HepG2 (cell line): ENCODE results near the gene PMFBP1. TPM values are rescaled to one million over a fixed set of nuclear protein-coding genes. Genes with fewer than 3 reads are reported as not detected.

Experiments used
- ATAC-seq: fragments of 200-7000 bp; cut with Tn5 transposase; 3 replicates; pipeline ENCODE4 v1.9.1; 2020; ENCODE audit warnings: mild to moderate bottlenecking, moderate library complexity
- BruUV-seq: library from RNA; stranded (reverse); fragments of 400-500 nt; replicated peaks from 2 replicates; lab custom pipeline; 2021; lab: Mats Ljungman, UMichigan
- CTCF ChIA-PET: fragments of 300-600 bp; formaldehyde crosslinking; extraction: SDS; loops from one replicate; lab custom pipeline; 2021; ENCODE audit warnings: low total read pairs, inconsistent platforms, low intra/inter-chr PET ratio; lab: Yijun Ruan, JAX
- POLR2A ChIA-PET: fragments of 350-600 bp; sonication (Branson Sonifier 250); formaldehyde crosslinking; loops from one replicate; lab custom pipeline; 2020; ENCODE audit warnings: antibody characterized with exemption, inconsistent platforms; lab: Yijun Ruan, JAX
- DNase-seq: peaks from one replicate; pipeline ENCODE4 v3.0.0-alpha.2; 2015; ENCODE audit warnings: low spot score
- FAIRE-seq: peaks from 3 replicates; lab custom pipeline; 2011; peaks lifted over from hg19 to GRCh38; lab: Jason Lieb, UNC
- H2AFZ ChIP-seq: one replicate; pipeline ENCODE4 v1.6.1; 2011; ENCODE audit warnings: low read length, inconsistent platforms
- H3K27ac ChIP-seq: fragments of 300-600 bp; 3 replicates; pipeline ENCODE4 v1.8.0; 2011; ENCODE audit warnings: mixed run types, mild to moderate bottlenecking, mixed read lengths, low read length, inconsistent platforms; ENCODE audit not compliant: insufficient read depth; ENCODE audit errors: extremely low read length
- H3K27me3 ChIP-seq, 2 experiments: fragments of 200-600 bp in 1 of 2; 2 replicates in 1 of 2; 3 replicates in 1 of 2; pipeline versions ENCODE4 v1.6.0 to v1.8.0; 2011; ENCODE audit warnings: low read length in 2 of 2, mild to moderate bottlenecking in 2 of 2, moderate library complexity in 2 of 2, inconsistent platforms in 1 of 2; ENCODE audit not compliant: insufficient read depth in 2 of 2, control insufficient read depth in 1 of 2
- H3K36me3 ChIP-seq, 2 experiments: fragments of 200-600 bp in 1 of 2; replicated peaks in 1 of 2; 2 replicates in 1 of 2; 3 replicates in 1 of 2; pipeline versions ENCODE4 v1.5.1 to v1.8.0; 2011; ENCODE audit warnings: low read length in 2 of 2, inconsistent platforms in 1 of 2; ENCODE audit not compliant: insufficient read depth in 2 of 2, control insufficient read depth in 1 of 2
- H3K4me1 ChIP-seq: 2 replicates; pipeline ENCODE4 v1.5.1; 2012; ENCODE audit warnings: low read length, inconsistent platforms; ENCODE audit not compliant: insufficient read depth
- H3K4me2 ChIP-seq: 2 replicates; pipeline ENCODE4 v1.6.0; 2011; ENCODE audit warnings: low read depth, low read length, inconsistent platforms
- H3K4me3 ChIP-seq, 3 experiments: fragments of 200-600 bp in 1 of 3; sonication (generic), shearing (Covaris generic) in 1 of 3; replicated peaks in 1 of 3; 2 replicates each; pipeline ENCODE4 v1.5.1; 2011 to 2016; ENCODE audit warnings: low read length in 3 of 3, inconsistent platforms in 2 of 3, low read depth in 2 of 3, mild to moderate bottlenecking in 2 of 3, control low read depth in 1 of 3, mixed read lengths in 1 of 3; ENCODE audit not compliant: insufficient read depth in 1 of 3
- H3K79me2 ChIP-seq: one replicate; pipeline ENCODE4 v1.6.1; 2011; ENCODE audit warnings: low read length, inconsistent platforms; ENCODE audit not compliant: insufficient read depth
- H3K9ac ChIP-seq: 2 replicates; pipeline ENCODE4 v1.6.0; 2011; ENCODE audit warnings: mild to moderate bottlenecking, low read depth, low read length, inconsistent platforms; ENCODE audit not compliant: insufficient read depth
- H3K9me3 ChIP-seq: 2 replicates; pipeline ENCODE4 v1.5.1; 2012; ENCODE audit warnings: mild to moderate bottlenecking, low read length
- H4K20me1 ChIP-seq: 2 replicates; pipeline ENCODE4 v1.6.0; 2011; ENCODE audit warnings: inconsistent platforms, mild to moderate bottlenecking, low read length, moderate library complexity; ENCODE audit not compliant: insufficient read depth
- BHLHE40 ChIP-seq: IDR thresholded peaks from 2 replicates; pipeline ENCODE4 v1.6.1; 2011; ENCODE audit warnings: low read length, improper control_type of control experiment
- FOSL2 ChIP-seq: sonication (generic); formaldehyde crosslinking; IDR thresholded peaks from 2 replicates; pipeline ENCODE4 v1.4.0; 2020; ENCODE audit warnings: missing genetic modification reagents
- FOXC1 ChIP-seq: sonication (generic); formaldehyde crosslinking; IDR thresholded peaks from 2 replicates; pipeline ENCODE4 v1.8.0; 2022; ENCODE audit warnings: mild to moderate bottlenecking, missing genetic modification reagents, borderline replicate concordance
- GLI4 ChIP-seq: sonication (generic); formaldehyde crosslinking; IDR thresholded peaks from 2 replicates; pipeline ENCODE4 v1.5.1; 2020; ENCODE audit warnings: missing genetic modification reagents, mild to moderate bottlenecking, moderate library complexity, borderline replicate concordance
- HNRNPLL ChIP-seq: fragments of 200-400 bp; formaldehyde crosslinking; IDR thresholded peaks from 2 replicates; pipeline ENCODE4 v1.6.1; 2017; ENCODE audit warnings: mild to moderate bottlenecking, low read depth, low read length; ENCODE audit not compliant: poor library complexity, severe bottlenecking
- JARID2 ChIP-seq: sonication (generic); formaldehyde crosslinking; IDR thresholded peaks from 2 replicates; pipeline ENCODE4 v1.8.1; 2023; ENCODE audit warnings: missing genetic modification reagents, inconsistent platforms; ENCODE audit not compliant: insufficient replicate concordance
- NRL ChIP-seq: sonication (generic); formaldehyde crosslinking; IDR thresholded peaks from 2 replicates; pipeline ENCODE4 v1.5.0; 2020; ENCODE audit warnings: missing genetic modification reagents, mild to moderate bottlenecking, moderate library complexity, borderline replicate concordance
- PRDM10 ChIP-seq: sonication (generic); formaldehyde crosslinking; IDR thresholded peaks from 2 replicates; pipeline ENCODE4 v1.4.0; 2020; ENCODE audit warnings: low read depth, missing genetic modification reagents
- XBP1 ChIP-seq: sonication (generic); formaldehyde crosslinking; IDR thresholded peaks from 2 replicates; pipeline ENCODE4 v1.5.0; 2020; ENCODE audit warnings: missing genetic modification reagents
- ZMYM4 ChIP-seq: sonication (generic); formaldehyde crosslinking; IDR thresholded peaks from 2 replicates; pipeline ENCODE4 v1.8.1; 2023; ENCODE audit warnings: mild to moderate bottlenecking, missing genetic modification reagents
- ZNF546 ChIP-seq: sonication (generic); formaldehyde crosslinking; conservative IDR thresholded peaks from 2 replicates; pipeline ENCODE4 v1.8.1; 2023; ENCODE audit warnings: mild to moderate bottlenecking, missing genetic modification reagents
- WGBS: methylation state at CpG from one replicate; pipeline ENCODE4 v1.1.6; 2017; ENCODE audit warnings: low lambda C conversion rate; 5-methylcytosine and 5-hydroxymethylcytosine counted together
- in situ Hi-C: cut with HindIII; loops from 2 replicates; pipeline ENCODE4 v1.10.0; 2017; ENCODE audit warnings: low pct_unique_long_range_greater_than_20kb; ENCODE audit not compliant: extremely low pct_ligation_motif_present
- intact Hi-C: fragments of 100-400 bp; cut with micrococcal nuclease; formaldehyde crosslinking; loops from one replicate; pipeline ENCODE4 v1.10.0; 2022; ENCODE audit not compliant: unreplicated experiment
- polyA plus RNA-seq, 8 experiments: library from polyadenylated mRNA; depleted of rRNA in 3 of 8; stranded (reverse) in 7 of 8; unstranded in 1 of 8; fragments of >200 nt; fragmentation: Illumina TruSeq in 4 of 8; extraction: Trizol in 4 of 8; gene quantifications; 2 replicates each; pipeline versions ENCODE4 v1.2.1 to v1.2.3, GENCODE V29; 2011 to 2016; ENCODE audit warnings: low read depth in 4 of 8, missing spikeins in 1 of 8, mixed read lengths in 1 of 8; ENCODE audit not compliant: insufficient read depth in 1 of 8
- total RNA-seq, 5 experiments: library from RNA; depleted of rRNA; stranded (reverse); fragments of >200 nt; fragmentation: Illumina TruSeq; extraction: Trizol; gene quantifications; 2 replicates each; pipeline ENCODE4 v1.2.3, GENCODE V29; 2016; ENCODE audit warnings: low read depth in 1 of 5
- TF ChIP-seq, protein P1 (sequence below): sonication (generic); formaldehyde crosslinking; IDR thresholded peaks from 2 replicates; pipeline ENCODE4 v1.4.0; 2020; ENCODE audit warnings: mild to moderate bottlenecking, missing genetic modification reagents, borderline replicate concordance
- TF ChIP-seq, protein P2 (sequence below): sonication (generic); formaldehyde crosslinking; IDR thresholded peaks from 2 replicates; pipeline ENCODE4 v1.4.0; 2020; ENCODE audit warnings: missing genetic modification reagents, borderline replicate concordance

The PMFBP1 gene
- total and polyA plus RNA-seq, 2 of the 13 experiments (the other 11 are each of a cell fraction or from before 2014, with no cell fraction given) = 1.9 to 3.8 TPM

DNA sequence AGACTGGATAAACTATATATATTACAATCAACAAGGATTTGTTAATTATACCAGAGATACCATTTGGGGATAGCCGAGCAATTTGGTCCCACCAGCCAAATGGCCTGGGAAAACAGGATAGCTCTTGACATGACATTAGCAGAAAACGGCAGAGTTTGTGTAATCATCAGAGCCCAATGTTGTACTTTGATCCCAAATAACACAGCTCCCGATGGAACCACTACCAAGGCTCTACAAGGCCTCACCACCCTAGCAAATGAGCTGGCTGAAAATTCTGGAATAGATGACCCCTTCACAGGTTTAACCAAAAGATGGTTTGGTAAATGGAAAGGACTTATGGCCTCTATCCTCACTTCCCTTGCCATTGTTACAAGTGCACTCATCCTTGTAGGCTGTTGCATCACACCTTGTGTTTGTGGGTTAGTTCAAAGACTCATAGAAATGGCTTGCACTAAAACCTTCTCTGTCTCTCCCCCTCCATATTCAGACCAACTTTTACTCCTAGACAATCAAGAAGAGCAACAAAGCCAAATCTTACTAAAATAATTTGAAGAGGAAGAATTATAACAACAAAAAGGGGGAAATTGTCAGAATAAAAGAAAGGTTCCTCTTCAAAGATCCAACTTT lies 88.1 kb downstream of the PMFBP1 start:
- ChIA-PET CTCF (no interaction called here), POLR2A (interaction anchor here (0.8 to 2.0 kb wide), 9 partner anchors 8 to 189 kb away, joined by 3 to 45 read pairs (median 7); partner anchors contain the start of genes DHX38, HP, HPR and IST1)
- intact Hi-C loops (no loop called here), in situ Hi-C loops (no loop called here)
- Histone ChIP-seq H3K4me1 (peaks cover 37% of the 10 kb centered on the region), H3K27ac (peak overlapping the region; percentile 52), H3K36me3 (peaks cover 9 to 39% of the 10 kb centered on the region in 2 experiments), H3K4me3 (no peak overlapping the region), H3K27me3 (no peaks in the 10 kb centered on the region), H3K4me2 (peak overlapping the region; percentile 19), H4K20me1 (no peaks in the 10 kb centered on the region), H3K79me2 (no peaks in the 10 kb centered on the region), H3K9me3 (peaks cover 11% of the 10 kb centered on the region), H2AFZ (no peak overlapping the region), H3K9ac (no peak overlapping the region)
- 13% methylated on average over 3 of the region's 3 CpGs for WGBS
- BruUV-seq = no TSS peak
- ATAC-seq (peak; percentile 81), DNase-seq (peak; percentile 75), FAIRE-seq (peak; percentile 86)
- no peak for TF ChIP-seq NRL
- no peak for TF ChIP-seq BHLHE40
- TF ChIP-seq ZMYM4 (CRISPR knock-in tag) = peak; percentile 79
- TF ChIP-seq, protein P1, sequence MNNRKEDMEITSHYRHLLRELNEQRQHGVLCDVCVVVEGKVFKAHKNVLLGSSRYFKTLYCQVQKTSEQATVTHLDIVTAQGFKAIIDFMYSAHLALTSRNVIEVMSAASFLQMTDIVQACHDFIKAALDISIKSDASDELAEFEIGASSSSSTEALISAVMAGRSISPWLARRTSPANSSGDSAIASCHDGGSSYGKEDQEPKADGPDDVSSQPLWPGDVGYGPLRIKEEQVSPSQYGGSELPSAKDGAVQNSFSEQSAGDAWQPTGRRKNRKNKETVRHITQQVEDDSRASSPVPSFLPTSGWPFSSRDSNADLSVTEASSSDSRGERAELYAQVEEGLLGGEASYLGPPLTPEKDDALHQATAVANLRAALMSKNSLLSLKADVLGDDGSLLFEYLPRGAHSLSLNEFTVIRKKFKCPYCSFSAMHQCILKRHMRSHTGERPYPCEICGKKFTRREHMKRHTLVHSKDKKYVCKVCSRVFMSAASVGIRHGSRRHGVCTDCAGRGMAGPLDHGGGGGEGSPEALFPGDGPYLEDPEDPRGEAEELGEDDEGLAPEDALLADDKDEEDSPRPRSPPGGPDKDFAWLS = no peak
- TF ChIP-seq FOXC1 (CRISPR knock-in tag) = no peak
- TF ChIP-seq HNRNPLL = no peak
- TF ChIP-seq, protein P2, sequence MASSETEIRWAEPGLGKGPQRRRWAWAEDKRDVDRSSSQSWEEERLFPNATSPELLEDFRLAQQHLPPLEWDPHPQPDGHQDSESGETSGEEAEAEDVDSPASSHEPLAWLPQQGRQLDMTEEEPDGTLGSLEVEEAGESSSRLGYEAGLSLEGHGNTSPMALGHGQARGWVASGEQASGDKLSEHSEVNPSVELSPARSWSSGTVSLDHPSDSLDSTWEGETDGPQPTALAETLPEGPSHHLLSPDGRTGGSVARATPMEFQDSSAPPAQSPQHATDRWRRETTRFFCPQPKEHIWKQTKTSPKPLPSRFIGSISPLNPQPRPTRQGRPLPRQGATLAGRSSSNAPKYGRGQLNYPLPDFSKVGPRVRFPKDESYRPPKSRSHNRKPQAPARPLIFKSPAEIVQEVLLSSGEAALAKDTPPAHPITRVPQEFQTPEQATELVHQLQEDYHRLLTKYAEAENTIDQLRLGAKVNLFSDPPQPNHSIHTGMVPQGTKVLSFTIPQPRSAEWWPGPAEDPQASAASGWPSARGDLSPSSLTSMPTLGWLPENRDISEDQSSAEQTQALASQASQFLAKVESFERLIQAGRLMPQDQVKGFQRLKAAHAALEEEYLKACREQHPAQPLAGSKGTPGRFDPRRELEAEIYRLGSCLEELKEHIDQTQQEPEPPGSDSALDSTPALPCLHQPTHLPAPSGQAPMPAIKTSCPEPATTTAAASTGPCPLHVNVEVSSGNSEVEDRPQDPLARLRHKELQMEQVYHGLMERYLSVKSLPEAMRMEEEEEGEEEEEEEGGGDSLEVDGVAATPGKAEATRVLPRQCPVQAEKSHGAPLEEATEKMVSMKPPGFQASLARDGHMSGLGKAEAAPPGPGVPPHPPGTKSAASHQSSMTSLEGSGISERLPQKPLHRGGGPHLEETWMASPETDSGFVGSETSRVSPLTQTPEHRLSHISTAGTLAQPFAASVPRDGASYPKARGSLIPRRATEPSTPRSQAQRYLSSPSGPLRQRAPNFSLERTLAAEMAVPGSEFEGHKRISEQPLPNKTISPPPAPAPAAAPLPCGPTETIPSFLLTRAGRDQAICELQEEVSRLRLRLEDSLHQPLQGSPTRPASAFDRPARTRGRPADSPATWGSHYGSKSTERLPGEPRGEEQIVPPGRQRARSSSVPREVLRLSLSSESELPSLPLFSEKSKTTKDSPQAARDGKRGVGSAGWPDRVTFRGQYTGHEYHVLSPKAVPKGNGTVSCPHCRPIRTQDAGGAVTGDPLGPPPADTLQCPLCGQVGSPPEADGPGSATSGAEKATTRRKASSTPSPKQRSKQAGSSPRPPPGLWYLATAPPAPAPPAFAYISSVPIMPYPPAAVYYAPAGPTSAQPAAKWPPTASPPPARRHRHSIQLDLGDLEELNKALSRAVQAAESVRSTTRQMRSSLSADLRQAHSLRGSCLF (CRISPR knock-in tag) = no peak
- TF ChIP-seq XBP1 = no peak
- TF ChIP-seq JARID2 (CRISPR knock-in tag) = no peak
- peak; percentile 77 for TF ChIP-seq FOSL2 (CRISPR knock-in tag)
- no peak for TF ChIP-seq ZNF546 (CRISPR knock-in tag)
- no peak; the same call in 1 of the 2 replicates for TF ChIP-seq PRDM10 (CRISPR knock-in tag)
- no peak for TF ChIP-seq GLI4
